Measurements from ENCODE around the gene GRIK5. TPM values are rescaled to one million over a fixed set of nuclear protein-coding genes. Genes with fewer than 3 reads are reported as not detected.

GRIK5 gene
- total and polyA plus RNA-seq, 4 donors = 0.09 to 0.42 (median 0.17) TPM; not detected in 1

DNA sequence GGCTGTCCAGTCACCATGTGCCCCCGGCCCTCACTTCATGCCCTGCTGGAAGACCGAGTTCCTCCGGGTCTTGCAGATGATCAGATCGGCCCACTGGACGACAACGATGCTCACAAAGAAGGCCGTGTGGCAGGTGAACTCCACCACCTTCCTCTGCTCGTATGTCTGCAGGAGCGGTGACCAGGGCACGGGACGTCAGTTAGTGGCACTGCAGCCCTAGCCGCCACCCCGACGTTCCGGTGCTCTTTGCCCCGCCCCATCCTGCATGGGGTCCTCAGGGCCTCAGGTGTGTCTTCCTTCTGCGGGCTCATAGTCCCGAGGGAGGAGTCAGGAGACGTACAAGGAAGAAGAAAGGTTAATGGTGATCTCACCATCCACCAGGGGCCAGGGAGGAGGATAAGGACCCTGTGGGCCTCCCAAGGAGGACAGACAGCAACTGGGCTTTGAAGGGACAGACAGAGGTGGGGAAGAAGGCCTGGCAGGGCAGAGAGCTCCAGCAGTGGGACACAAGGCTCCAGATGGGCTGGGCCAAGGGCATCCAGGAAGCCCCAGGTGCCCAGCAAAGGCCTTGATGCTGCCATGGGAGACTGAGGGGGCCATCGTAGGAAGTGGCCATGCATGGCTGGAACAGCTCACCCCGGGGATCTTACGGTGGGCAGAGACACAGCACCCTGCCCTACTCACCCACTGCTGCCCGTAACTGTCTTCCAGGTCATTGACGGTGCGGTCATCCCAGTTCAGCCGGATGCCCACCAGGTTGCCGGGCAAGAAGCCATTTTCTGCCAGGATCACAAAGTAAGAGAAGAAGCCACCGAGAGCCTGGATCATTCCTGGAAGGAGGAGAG lies 101.0 kb downstream of the GRIK5 start:
- Histone ChIP-seq H3K27me3 (ENCODE audit: control insufficient read depth in 4 of 4, insufficient read depth in 4 of 4, low read length in 3 of 4) (peaks cover 0 to 3% (median 0%) of the 10 kb centered on the region in 4 donors), H3K36me3 (ENCODE audit: control insufficient read depth in 4 of 4, insufficient read depth in 3 of 4, low read depth in 1 of 4, low read length in 3 of 4) (no peaks in the 10 kb centered on the region), H3K27ac (ENCODE audit: low read depth in 1 of 2, low read length in 2 of 2) (no peak overlapping the region), H3K4me1 (ENCODE audit: control insufficient read depth in 4 of 4, insufficient read depth in 4 of 4, low read length in 3 of 4) (no peaks in the 10 kb centered on the region), H3K4me3 (ENCODE audit: low read depth in 1 of 3, low read length in 3 of 3) (no peak overlapping the region), H3K9me3 (ENCODE audit: control insufficient read depth in 4 of 4, low read length in 3 of 4) (no peaks in the 10 kb centered on the region), H3K9ac (ENCODE audit: low read depth in 1 of 2, low read length in 2 of 2) (no peak overlapping the region)
- DNase-seq (ENCODE audit: low spot score) = no peak
- TF ChIP-seq TAF1 (conservative IDR thresholded peaks at IDR 0.05) = no peak
- no peak for TF ChIP-seq SP1 (IDR thresholded peaks at IDR 0.05)
- no peak for TF ChIP-seq FOXA2 (IDR thresholded peaks at IDR 0.05)
- TF ChIP-seq JUND (IDR thresholded peaks at IDR 0.05) = no peak
- TF ChIP-seq GABPA (IDR thresholded peaks at IDR 0.05 in 1 of 2, conservative IDR thresholded peaks at IDR 0.05 in 1 of 2) = no peak
- TF ChIP-seq RAD21 (IDR thresholded peaks at IDR 0.05) = no peak
- TF ChIP-seq YY1 (IDR thresholded peaks at IDR 0.05) = no peak
- 76% methylated on average over 28 of the region's 28 CpGs for WGBS

DNA sequence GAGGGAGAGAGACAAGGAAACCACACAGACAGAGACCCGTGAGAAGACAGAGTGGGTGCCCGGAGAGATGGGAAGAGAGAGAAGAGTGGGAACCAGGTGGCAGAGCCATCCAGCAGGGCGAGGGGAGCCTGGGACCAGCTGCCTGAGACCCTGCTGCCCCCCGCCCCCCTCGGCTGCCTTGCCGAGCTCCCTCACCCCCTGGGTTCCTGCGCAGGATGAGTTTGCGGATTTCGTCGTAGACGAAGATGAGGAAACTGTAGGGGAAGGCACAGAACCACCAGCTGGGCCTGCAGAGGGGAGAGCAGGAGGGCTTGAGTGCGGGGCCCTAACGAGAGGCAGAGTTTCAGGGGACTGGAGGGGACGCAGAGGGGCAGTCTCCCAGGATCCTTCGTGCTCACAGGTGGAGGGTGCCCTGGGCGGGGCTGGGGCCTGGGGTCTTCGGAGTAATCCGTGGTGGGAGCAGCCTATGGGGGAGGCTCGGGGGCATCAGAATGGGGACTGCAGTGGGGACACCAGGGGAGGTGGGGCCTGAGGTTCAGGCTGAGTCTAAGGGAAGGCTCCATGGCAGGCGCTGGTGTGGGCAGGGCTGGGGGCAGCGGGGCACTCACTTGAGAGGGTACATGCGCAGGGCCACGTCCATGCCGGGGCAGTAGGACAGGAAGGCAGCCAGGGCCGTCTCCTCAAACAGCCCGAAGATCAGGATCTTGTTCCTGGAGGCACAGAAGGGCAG lies 102.8 kb downstream of the GRIK5 start:
- WGBS = 62% methylated on average over 26 of the region's 26 CpGs
- no peak for DNase-seq (ENCODE audit: low spot score)
- TF ChIP-seq JUND (IDR thresholded peaks at IDR 0.05) (no peak), ZBTB33 (IDR thresholded peaks at IDR 0.05) (no peak), RXRA (IDR thresholded peaks at IDR 0.05) (no peak), MAX (IDR thresholded peaks at IDR 0.05) (no peak), RAD21 (IDR thresholded peaks at IDR 0.05) (no peak)
- no peaks in the 10 kb centered on the region for H3K4me1 ChIP-seq (ENCODE audit: control insufficient read depth in 4 of 4, insufficient read depth in 4 of 4, low read length in 3 of 4)
- no peaks in the 10 kb centered on the region for H3K9me3 ChIP-seq (ENCODE audit: control insufficient read depth in 4 of 4, low read length in 3 of 4)
- no peaks in the 10 kb centered on the region for H3K36me3 ChIP-seq (ENCODE audit: control insufficient read depth in 4 of 4, insufficient read depth in 3 of 4, low read depth in 1 of 4, low read length in 3 of 4)
- no peak overlapping the region for H3K4me3 ChIP-seq (ENCODE audit: low read depth in 1 of 3, low read length in 3 of 3)
- H3K9ac ChIP-seq (ENCODE audit: low read depth in 1 of 2, low read length in 2 of 2) = no peak overlapping the region
- no peak overlapping the region for H3K27ac ChIP-seq (ENCODE audit: low read depth in 1 of 2, low read length in 2 of 2)
- peaks cover 0 to 3% (median 0%) of the 10 kb centered on the region in 4 donors for H3K27me3 ChIP-seq (ENCODE audit: control insufficient read depth in 4 of 4, insufficient read depth in 4 of 4, low read length in 3 of 4)

GRCh38 chr19:41965106-41965505 lies 104.9 kb downstream of the GRIK5 start:
- Histone ChIP-seq H3K4me1 (ENCODE audit: control insufficient read depth in 4 of 4, insufficient read depth in 4 of 4, low read length in 3 of 4) (no peaks in the 10 kb centered on the region), H3K9ac (ENCODE audit: low read depth in 1 of 2, low read length in 2 of 2) (no peak overlapping the region), H3K27ac (ENCODE audit: low read depth in 1 of 2, low read length in 2 of 2) (no peak overlapping the region), H3K4me3 (ENCODE audit: low read depth in 1 of 3, low read length in 3 of 3) (no peak overlapping the region), H3K36me3 (ENCODE audit: control insufficient read depth in 4 of 4, insufficient read depth in 3 of 4, low read depth in 1 of 4, low read length in 3 of 4) (no peaks in the 10 kb centered on the region), H3K27me3 (ENCODE audit: control insufficient read depth in 4 of 4, insufficient read depth in 4 of 4, low read length in 3 of 4) (peaks cover 0 to 3% (median 0%) of the 10 kb centered on the region in 4 donors), H3K9me3 (ENCODE audit: control insufficient read depth in 4 of 4, low read length in 3 of 4) (no peaks in the 10 kb centered on the region)
- 58% methylated on average over 5 of the region's 5 CpGs for WGBS
- TF ChIP-seq ATF3 (IDR thresholded peaks at IDR 0.05) = no peak
- TF ChIP-seq MAX (IDR thresholded peaks at IDR 0.05) = no peak
- TF ChIP-seq FOXA1 (IDR thresholded peaks at IDR 0.05) = no peak
- DNase-seq (ENCODE audit: low spot score) = no peak

All from liver (tissue), 9 donors.